ENCODE data around the gene CLDND2. TPM values are rescaled to one million over a fixed set of nuclear protein-coding genes. Genes with fewer than 3 reads are reported as not detected.

CLDND2 gene
- total RNA-seq, 1 donor: not detected

DNA sequence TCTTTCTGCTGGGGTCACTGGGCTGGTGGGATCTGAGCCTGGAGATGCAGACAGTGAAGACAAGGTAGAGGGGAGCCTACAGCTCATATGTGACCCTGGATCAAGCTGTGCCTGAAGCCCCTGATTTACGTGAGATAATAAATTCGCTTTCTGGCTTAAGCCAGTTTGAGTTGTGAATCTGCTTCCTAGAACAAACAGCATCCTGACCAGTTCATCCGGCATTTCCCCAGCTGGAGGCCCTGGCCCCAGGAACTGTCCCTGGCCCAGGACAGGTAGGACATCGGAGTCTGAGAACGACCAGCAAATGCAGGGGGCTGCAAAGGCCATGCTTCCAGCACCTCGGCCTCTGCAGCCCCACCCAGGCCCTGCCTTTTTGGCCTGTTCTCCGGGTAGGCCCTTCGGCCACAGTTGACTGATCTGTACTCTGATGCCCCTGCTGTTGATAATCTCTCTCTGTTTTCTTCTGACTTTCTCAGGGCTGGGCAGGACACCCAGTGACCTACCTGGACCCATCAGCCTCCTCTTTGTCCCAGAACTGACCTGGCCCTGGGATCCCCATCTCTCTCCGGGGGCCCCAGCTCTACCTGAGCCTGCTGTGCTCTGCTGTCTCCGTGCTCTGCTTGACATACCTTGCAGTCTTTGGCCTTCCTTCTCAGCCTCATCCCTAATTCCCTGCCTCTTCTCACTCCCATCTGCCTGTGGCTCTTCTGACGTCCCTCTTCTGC lies 17.4 kb downstream of the CLDND2 start:
- Histone ChIP-seq H3K36me3 (ENCODE audit: insufficient read depth, low read length) (peaks cover 36% of the 10 kb centered on the region), H3K27me3 (ENCODE audit: insufficient read depth, low read length) (no peaks in the 10 kb centered on the region), H4K20me1 (ENCODE audit: insufficient read depth, low read length) (peaks cover 9% of the 10 kb centered on the region), H3K4me3 (ENCODE audit: insufficient read depth, low read length) (no peak overlapping the region), H3K9me3 (ENCODE audit: low read depth, low read length) (no peaks in the 10 kb centered on the region), H3K79me2 (ENCODE audit: insufficient read depth, low read length) (peaks cover 13% of the 10 kb centered on the region), H2AFZ (ENCODE audit: low read length) (no peak overlapping the region), H3K4me1 (ENCODE audit: insufficient read depth, low read length) (peaks cover 4% of the 10 kb centered on the region), H3K27ac (ENCODE audit: low read depth, low read length) (peak overlapping the region; percentile 75), H3K4me2 (ENCODE audit: insufficient read depth, low read length) (no peak overlapping the region)
- DNase-seq (ENCODE audit: insufficient read length, low spot score, missing footprints): peak; percentile 26
- TF ChIP-seq, protein P1, sequence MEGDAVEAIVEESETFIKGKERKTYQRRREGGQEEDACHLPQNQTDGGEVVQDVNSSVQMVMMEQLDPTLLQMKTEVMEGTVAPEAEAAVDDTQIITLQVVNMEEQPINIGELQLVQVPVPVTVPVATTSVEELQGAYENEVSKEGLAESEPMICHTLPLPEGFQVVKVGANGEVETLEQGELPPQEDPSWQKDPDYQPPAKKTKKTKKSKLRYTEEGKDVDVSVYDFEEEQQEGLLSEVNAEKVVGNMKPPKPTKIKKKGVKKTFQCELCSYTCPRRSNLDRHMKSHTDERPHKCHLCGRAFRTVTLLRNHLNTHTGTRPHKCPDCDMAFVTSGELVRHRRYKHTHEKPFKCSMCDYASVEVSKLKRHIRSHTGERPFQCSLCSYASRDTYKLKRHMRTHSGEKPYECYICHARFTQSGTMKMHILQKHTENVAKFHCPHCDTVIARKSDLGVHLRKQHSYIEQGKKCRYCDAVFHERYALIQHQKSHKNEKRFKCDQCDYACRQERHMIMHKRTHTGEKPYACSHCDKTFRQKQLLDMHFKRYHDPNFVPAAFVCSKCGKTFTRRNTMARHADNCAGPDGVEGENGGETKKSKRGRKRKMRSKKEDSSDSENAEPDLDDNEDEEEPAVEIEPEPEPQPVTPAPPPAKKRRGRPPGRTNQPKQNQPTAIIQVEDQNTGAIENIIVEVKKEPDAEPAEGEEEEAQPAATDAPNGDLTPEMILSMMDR (IDR thresholded peaks at IDR 0.05; ENCODE audit: extremely low read depth, low read depth, low read length): no peak

DNA sequence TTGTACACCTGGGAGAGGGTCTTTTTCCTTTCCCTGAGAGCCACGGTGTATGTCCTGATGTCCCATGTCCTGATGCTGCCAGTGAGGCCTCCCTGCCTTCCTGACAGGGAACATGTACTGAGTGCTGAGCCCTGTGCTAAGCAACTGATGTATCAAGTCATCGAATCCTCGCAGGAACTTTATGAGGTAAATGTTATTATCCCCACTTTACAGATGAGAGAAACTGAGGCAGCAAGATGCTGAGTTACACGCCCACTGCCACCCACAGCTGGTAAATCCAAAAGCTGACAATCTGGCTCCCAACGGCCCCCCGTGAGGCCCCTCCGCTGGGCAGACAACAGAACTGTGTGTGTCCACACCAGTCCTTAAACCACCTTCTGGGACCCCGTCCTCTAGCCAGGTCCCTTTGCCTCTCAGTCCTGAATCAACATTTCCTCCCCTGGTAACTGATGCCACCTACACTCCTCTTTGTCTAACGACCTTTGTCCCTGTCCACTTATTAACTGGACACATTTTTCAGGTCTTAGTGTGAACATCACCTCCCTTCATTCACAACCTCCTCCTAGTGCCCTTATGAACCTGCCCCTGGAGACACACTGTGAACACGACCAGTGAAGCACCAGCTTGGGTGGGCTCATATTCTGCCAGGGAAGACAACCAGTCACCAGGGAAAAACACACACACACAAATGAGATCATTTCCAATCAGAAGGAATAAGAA lies 21.4 kb downstream of the CLDND2 start:
- no peak overlapping the region for H3K4me2 ChIP-seq (ENCODE audit: insufficient read depth, low read length)
- TF ChIP-seq, protein P1 (IDR thresholded peaks at IDR 0.05; ENCODE audit: extremely low read depth, low read depth, low read length): no peak
- DNase-seq (ENCODE audit: insufficient read length, low spot score, missing footprints): peak; percentile 25
- no peak overlapping the region for H3K27ac ChIP-seq (ENCODE audit: low read depth, low read length)
- peaks cover 37% of the 10 kb centered on the region for H3K36me3 ChIP-seq (ENCODE audit: insufficient read depth, low read length)
- H4K20me1 ChIP-seq (ENCODE audit: insufficient read depth, low read length): no peaks in the 10 kb centered on the region
- H3K79me2 ChIP-seq (ENCODE audit: insufficient read depth, low read length): no peaks in the 10 kb centered on the region
- H2AFZ ChIP-seq (ENCODE audit: low read length): no peak overlapping the region
- H3K4me1 ChIP-seq (ENCODE audit: insufficient read depth, low read length): peaks cover 4% of the 10 kb centered on the region
- no peaks in the 10 kb centered on the region for H3K27me3 ChIP-seq (ENCODE audit: insufficient read depth, low read length)
- no peaks in the 10 kb centered on the region for H3K9me3 ChIP-seq (ENCODE audit: low read depth, low read length)
- no peak overlapping the region for H3K4me3 ChIP-seq (ENCODE audit: insufficient read depth, low read length)

DNA sequence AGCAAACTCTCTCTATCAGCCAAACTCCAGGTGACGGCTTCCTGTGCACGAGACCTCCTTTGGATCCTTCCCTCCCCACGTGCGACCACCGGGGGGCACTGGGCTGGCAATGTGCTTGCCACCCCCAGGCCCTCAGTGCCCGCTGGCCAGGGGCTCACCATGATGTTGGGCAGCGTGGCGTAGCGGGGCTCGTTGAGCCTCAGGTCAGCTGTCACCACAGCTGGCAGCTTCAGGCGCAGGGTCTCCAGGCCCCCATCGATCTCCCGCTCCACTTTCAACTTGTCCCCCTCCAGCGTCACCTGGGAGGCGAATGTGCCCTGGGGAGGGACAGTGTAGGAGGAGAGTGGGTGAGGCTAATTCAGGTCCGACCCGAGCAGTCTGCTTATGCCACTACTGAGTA lies 22.1 kb downstream of the CLDND2 start:
- H3K27me3 ChIP-seq (ENCODE audit: insufficient read depth, low read length): no peaks in the 10 kb centered on the region
- H3K9me3 ChIP-seq (ENCODE audit: low read depth, low read length): no peaks in the 10 kb centered on the region
- H3K4me1 ChIP-seq (ENCODE audit: insufficient read depth, low read length): peaks cover 4% of the 10 kb centered on the region
- no peaks in the 10 kb centered on the region for H4K20me1 ChIP-seq (ENCODE audit: insufficient read depth, low read length)
- H3K4me2 ChIP-seq (ENCODE audit: insufficient read depth, low read length): no peak overlapping the region
- no peaks in the 10 kb centered on the region for H3K79me2 ChIP-seq (ENCODE audit: insufficient read depth, low read length)
- DNase-seq (ENCODE audit: insufficient read length, low spot score, missing footprints): peak; percentile 41
- TF ChIP-seq, protein P1 (IDR thresholded peaks at IDR 0.05; ENCODE audit: extremely low read depth, low read depth, low read length): no peak
- no peak overlapping the region for H2AFZ ChIP-seq (ENCODE audit: low read length)
- H3K36me3 ChIP-seq (ENCODE audit: insufficient read depth, low read length): peaks cover 32% of the 10 kb centered on the region
- H3K27ac ChIP-seq (ENCODE audit: low read depth, low read length): no peak overlapping the region
- no peak overlapping the region for H3K4me3 ChIP-seq (ENCODE audit: insufficient read depth, low read length)

DNA sequence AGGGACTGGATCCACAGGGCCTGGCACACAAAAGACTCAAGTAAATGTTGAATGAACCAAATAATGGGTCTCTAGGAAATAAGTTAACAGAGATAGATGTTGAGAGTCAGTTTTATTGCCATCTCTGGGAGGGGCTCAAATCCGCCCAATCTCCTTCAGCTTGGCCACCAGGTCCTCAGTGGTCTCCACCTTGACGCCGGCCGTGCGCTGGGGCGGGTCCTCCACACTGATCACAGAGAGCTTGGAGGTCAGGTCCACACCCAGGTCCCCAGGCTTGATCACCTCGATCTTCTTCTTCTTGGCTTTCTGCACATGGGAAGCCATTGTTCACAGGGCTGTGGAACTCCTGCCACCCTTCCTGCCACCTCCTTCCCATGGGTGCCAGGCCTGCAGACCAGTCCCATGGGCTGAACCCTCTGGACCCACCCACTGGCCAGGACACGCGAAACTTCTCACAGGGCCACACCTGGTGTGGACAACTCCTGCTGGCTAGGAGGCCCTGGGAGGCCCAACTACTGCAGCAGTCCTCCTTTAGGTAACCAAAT lies 23.7 kb downstream of the CLDND2 start:
- Histone ChIP-seq H3K4me1 (ENCODE audit: insufficient read depth, low read length) (no peaks in the 10 kb centered on the region), H3K4me3 (ENCODE audit: insufficient read depth, low read length) (no peak overlapping the region), H2AFZ (ENCODE audit: low read length) (no peak overlapping the region), H4K20me1 (ENCODE audit: insufficient read depth, low read length) (no peaks in the 10 kb centered on the region), H3K27ac (ENCODE audit: low read depth, low read length) (no peak overlapping the region), H3K79me2 (ENCODE audit: insufficient read depth, low read length) (no peaks in the 10 kb centered on the region), H3K36me3 (ENCODE audit: insufficient read depth, low read length) (peaks cover 27% of the 10 kb centered on the region), H3K4me2 (ENCODE audit: insufficient read depth, low read length) (no peak overlapping the region), H3K27me3 (ENCODE audit: insufficient read depth, low read length) (no peaks in the 10 kb centered on the region), H3K9me3 (ENCODE audit: low read depth, low read length) (no peaks in the 10 kb centered on the region)
- peak; percentile 58 for DNase-seq (ENCODE audit: insufficient read length, low spot score, missing footprints)
- TF ChIP-seq, protein P1 (IDR thresholded peaks at IDR 0.05; ENCODE audit: extremely low read depth, low read depth, low read length): no peak

Data from osteoblast (primary cell).